Mesenchymal stem cell (in vitro differentiated cells and primary cell): ENCODE results near the gene MTHFD1L.

Experiments used
- DNase-seq: peaks from one replicate; pipeline ENCODE4 v3.0.0-alpha.2; 2013
- H2AFZ ChIP-seq: one replicate; pipeline ENCODE4 v1.6.1; 2013; ENCODE audit warnings: low read depth, mild to moderate bottlenecking, control low read depth, inconsistent platforms, low read length, moderate library complexity
- H2AK5ac ChIP-seq: 2 replicates; pipeline ENCODE4 v1.6.1; 2013; ENCODE audit warnings: low read length, moderate library complexity, mild to moderate bottlenecking, inconsistent platforms; ENCODE audit not compliant: severe bottlenecking
- H2BK120ac ChIP-seq: one replicate; pipeline ENCODE4 v1.6.1; 2013; ENCODE audit warnings: low read depth, mild to moderate bottlenecking, inconsistent platforms, low read length, moderate library complexity
- H2BK12ac ChIP-seq, 2 experiments: one replicate each; pipeline ENCODE4 v1.6.1; 2013; ENCODE audit warnings: inconsistent platforms in 2 of 2, low read length in 2 of 2, mild to moderate bottlenecking in 2 of 2, moderate library complexity in 2 of 2, control low read depth in 1 of 2
- H2BK15ac ChIP-seq: one replicate; pipeline ENCODE4 v1.6.1; 2013; ENCODE audit warnings: mild to moderate bottlenecking, low read depth, inconsistent platforms; ENCODE audit not compliant: poor library complexity, severe bottlenecking
- H2BK5ac ChIP-seq: 2 replicates; pipeline ENCODE4 v1.6.1; 2013; ENCODE audit warnings: low read depth, mild to moderate bottlenecking, low read length, control low read depth, inconsistent platforms; ENCODE audit not compliant: poor library complexity, severe bottlenecking
- H3K14ac ChIP-seq, 2 experiments: one replicate each; pipeline ENCODE4 v1.6.1; 2013; ENCODE audit warnings: inconsistent platforms in 2 of 2, low read length in 2 of 2, control low read depth in 1 of 2, mild to moderate bottlenecking in 1 of 2, moderate library complexity in 1 of 2
- H3K18ac ChIP-seq, 2 experiments: one replicate each; pipeline ENCODE4 v1.6.1; 2013; ENCODE audit warnings: inconsistent platforms in 2 of 2, low read length in 2 of 2, control low read depth in 1 of 2, low read depth in 1 of 2, mild to moderate bottlenecking in 1 of 2
- H3K23ac ChIP-seq, 2 experiments: one replicate each; pipeline ENCODE4 v1.6.1; 2013; ENCODE audit warnings: inconsistent platforms in 2 of 2, low read length in 2 of 2, mild to moderate bottlenecking in 2 of 2, moderate library complexity in 2 of 2, control low read depth in 1 of 2
- H3K27ac ChIP-seq: 2 replicates; pipeline ENCODE4 v1.5.1; 2013; ENCODE audit warnings: mild to moderate bottlenecking, moderate library complexity, low read length, control low read depth, inconsistent platforms; ENCODE audit not compliant: poor library complexity, severe bottlenecking
- H3K27me3 ChIP-seq, 2 experiments: 2 replicates each; pipeline versions ENCODE4 v1.6.1 to v1.7.0; 2013; ENCODE audit warnings: low read length in 2 of 2, mild to moderate bottlenecking in 2 of 2, moderate library complexity in 2 of 2, control low read depth in 1 of 2, inconsistent platforms in 1 of 2; ENCODE audit not compliant: control insufficient read depth in 1 of 2, insufficient read depth in 1 of 2
- H3K36me3 ChIP-seq, 2 experiments: 2 replicates each; pipeline versions ENCODE4 v1.6.1 to v1.7.0; 2013; ENCODE audit warnings: low read length in 2 of 2, control low read depth in 1 of 2, inconsistent platforms in 1 of 2, low read depth in 1 of 2, mild to moderate bottlenecking in 1 of 2; ENCODE audit not compliant: insufficient read depth in 2 of 2, control insufficient read depth in 1 of 2
- H3K4ac ChIP-seq, 2 experiments: one replicate each; pipeline ENCODE4 v1.6.1; 2013; ENCODE audit warnings: inconsistent platforms in 2 of 2, low read length in 2 of 2, mild to moderate bottlenecking in 2 of 2, moderate library complexity in 2 of 2, control low read depth in 1 of 2, low read depth in 1 of 2
- H3K4me1 ChIP-seq: 2 replicates; pipeline ENCODE4 v1.6.1; 2013; ENCODE audit warnings: low read depth, low read length, control low read depth; ENCODE audit not compliant: control insufficient read depth, insufficient read depth
- H3K4me2 ChIP-seq: 2 replicates; pipeline ENCODE4 v1.6.1; 2013; ENCODE audit warnings: low read length, mild to moderate bottlenecking, inconsistent platforms; ENCODE audit not compliant: poor library complexity, severe bottlenecking
- H3K4me3 ChIP-seq, 2 experiments: 2 replicates each; pipeline versions ENCODE4 v1.5.1 to v1.7.0; 2013; ENCODE audit warnings: low read length in 2 of 2, mild to moderate bottlenecking in 2 of 2, control low read depth in 1 of 2, low read depth in 1 of 2; ENCODE audit not compliant: insufficient read depth in 1 of 2
- H3K79me1 ChIP-seq: replicated peaks from 2 replicates; pipeline ENCODE4 v1.6.1; 2013; ENCODE audit warnings: mild to moderate bottlenecking, control low read depth, low read length, inconsistent platforms; ENCODE audit not compliant: poor library complexity, severe bottlenecking
- H3K9ac ChIP-seq: 2 replicates; pipeline ENCODE4 v1.7.0; 2013; ENCODE audit warnings: mild to moderate bottlenecking, low read length, moderate library complexity
- H3K9me3 ChIP-seq: 2 replicates; pipeline ENCODE4 v1.7.0; 2013; ENCODE audit warnings: mild to moderate bottlenecking, low read length; ENCODE audit not compliant: control insufficient read depth
- H4K8ac ChIP-seq: one replicate; pipeline ENCODE4 v1.6.1; 2013; ENCODE audit warnings: inconsistent platforms, mild to moderate bottlenecking, low read length, moderate library complexity
- H4K91ac ChIP-seq: one replicate; pipeline ENCODE4 v1.6.1; 2013; ENCODE audit warnings: mild to moderate bottlenecking, low read length, inconsistent platforms
- WGBS: methylation state at CpG from one replicate; pipeline ENCODE4 v1.1.7; 2013; ENCODE audit warnings: mixed read lengths; 5-methylcytosine and 5-hydroxymethylcytosine counted together

Gene MTHFD1L

GRCh38 chr6:151002491-151002935 lies 137.0 kb downstream of the MTHFD1L start:
- DNase-seq: no peak
- Histone ChIP-seq H3K9ac (peak overlapping the region; percentile 17), H3K4me3 (no peak overlapping the region), H2AFZ (no peak overlapping the region), H3K4ac (no peak overlapping the region), H2BK5ac (no peak overlapping the region), H3K4me1 (peaks cover 10% of the 10 kb centered on the region), H2BK15ac (no peak overlapping the region), H3K18ac (no peak overlapping the region), H4K8ac (no peak overlapping the region), H2AK5ac (no peak overlapping the region), H3K14ac (no peak overlapping the region), H2BK12ac (no peak overlapping the region), H3K27ac (no peak overlapping the region), H3K36me3 (peaks cover 0 to 11% of the 10 kb centered on the region in 2 experiments), H2BK120ac (no peak overlapping the region), H3K79me1 (peaks cover 12% of the 10 kb centered on the region), H3K27me3 (no peaks in the 10 kb centered on the region), H3K4me2 (no peak overlapping the region), H3K23ac (no peak overlapping the region), H3K9me3 (no peaks in the 10 kb centered on the region), H4K91ac (no peak overlapping the region)
- WGBS: 98% methylated on average over 16 of the region's 17 CpGs

DNA sequence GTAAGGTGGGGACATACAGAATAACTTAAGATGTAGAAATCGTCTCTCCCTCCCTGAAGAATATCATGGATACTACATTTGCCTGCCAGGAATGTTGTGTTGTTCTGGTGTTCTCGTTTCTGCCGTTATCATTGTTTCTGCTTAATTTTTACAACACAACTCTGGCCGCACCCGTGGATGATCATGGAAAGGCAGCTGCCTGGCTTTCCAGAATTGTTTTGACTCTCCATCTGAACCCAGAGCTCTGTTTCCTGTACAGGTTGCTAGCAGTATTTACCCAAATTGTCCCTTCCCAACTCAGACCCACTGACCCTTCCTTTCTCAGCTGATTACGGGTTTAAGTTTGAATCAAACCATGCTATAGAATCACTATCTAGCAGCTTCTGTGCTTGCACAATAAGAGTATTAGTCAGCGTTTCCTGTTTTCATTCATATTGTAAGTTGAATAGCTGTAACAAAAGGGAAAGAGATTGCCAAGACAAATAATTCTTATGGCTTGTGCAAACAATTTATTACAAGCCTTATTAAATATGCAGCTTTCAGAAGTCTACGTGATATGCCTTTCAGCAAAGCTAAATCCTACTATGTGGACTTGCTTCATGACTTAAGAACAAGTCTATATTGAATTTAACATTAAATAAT lies 139.0 kb downstream of the MTHFD1L start:
- Histone ChIP-seq H4K91ac (peak overlapping the region; percentile 20), H2BK15ac (no peak overlapping the region), H2AK5ac (peak overlapping the region; percentile 55), H3K79me1 (peaks cover 12% of the 10 kb centered on the region), H3K4me1 (peaks cover 15% of the 10 kb centered on the region), H3K27me3 (no peaks in the 10 kb centered on the region), H3K18ac (no peak overlapping the region), H3K4me2 (peak overlapping the region; percentile 34), H2BK120ac (no peak overlapping the region), H3K9ac (peak overlapping the region; percentile 83), H3K23ac (no peak overlapping the region), H3K27ac (peak overlapping the region; percentile 85), H4K8ac (peak overlapping the region; percentile 79), H3K9me3 (no peaks in the 10 kb centered on the region), H3K4ac (no peak overlapping the region), H3K36me3 (peaks cover 3 to 8% of the 10 kb centered on the region in 2 experiments), H3K4me3 (peak overlapping the region in 1 of 2 experiments; percentile 57), H2BK5ac (no peak overlapping the region), H2BK12ac (no peak overlapping the region), H3K14ac (no peak overlapping the region), H2AFZ (no peak overlapping the region)
- 59% methylated on average over 5 of the region's 8 CpGs for WGBS
- peak; percentile 87 for DNase-seq

DNA sequence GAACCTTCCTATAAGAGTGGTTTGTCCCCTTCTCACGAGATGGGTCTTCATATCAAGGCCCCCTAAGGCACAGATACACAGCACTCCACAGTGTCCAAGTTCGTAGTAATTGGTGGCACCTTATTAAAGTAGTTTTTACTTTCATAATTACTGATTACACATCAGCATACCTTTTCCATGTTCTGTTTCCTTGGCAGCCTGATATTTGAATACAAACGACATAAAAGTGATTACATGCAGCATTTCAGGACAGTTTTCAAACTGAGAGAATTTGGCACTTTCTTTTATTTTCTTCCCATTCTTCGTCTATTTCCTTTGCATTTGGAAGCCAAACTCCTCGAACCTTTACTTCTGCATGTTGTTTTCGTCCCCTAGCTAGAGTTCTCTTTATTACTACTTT lies 139.7 kb downstream of the MTHFD1L start:
- WGBS: 94% methylated on average over 5 of the region's 6 CpGs

GRCh38 chr6:151005896-151006632 lies 140.6 kb downstream of the MTHFD1L start:
- H2BK12ac ChIP-seq: no peak overlapping the region
- H3K4me1 ChIP-seq: peaks cover 15% of the 10 kb centered on the region

More for the DNA sequence above, 139.7 kb downstream of the MTHFD1L start:
- no peak overlapping the region for H3K4me2 ChIP-seq
- H3K36me3 ChIP-seq: peaks cover 3 to 11% of the 10 kb centered on the region in 2 experiments
- peak overlapping the region; percentile 43 for H3K27ac ChIP-seq
- H3K27me3 ChIP-seq: no peaks in the 10 kb centered on the region
- H3K9ac ChIP-seq: peak overlapping the region; percentile 83
- no peak overlapping the region for H3K23ac ChIP-seq
- H3K9me3 ChIP-seq: no peaks in the 10 kb centered on the region
- H2BK12ac ChIP-seq: no peak overlapping the region
- no peak overlapping the region for H4K91ac ChIP-seq
- no peak overlapping the region for H4K8ac ChIP-seq
- peaks cover 15% of the 10 kb centered on the region for H3K4me1 ChIP-seq
- no peak overlapping the region for H2BK120ac ChIP-seq
- H3K4ac ChIP-seq: peak overlapping the region in 1 of 2 experiments; percentile 44
- no peak overlapping the region for H2AFZ ChIP-seq
- H3K18ac ChIP-seq: no peak overlapping the region
- no peak overlapping the region for H3K14ac ChIP-seq
- H2BK15ac ChIP-seq: no peak overlapping the region
- no peak overlapping the region for H2AK5ac ChIP-seq
- no peak overlapping the region for H3K4me3 ChIP-seq
- DNase-seq: no peak
- no peak overlapping the region for H2BK5ac ChIP-seq
- H3K79me1 ChIP-seq: peaks cover 14% of the 10 kb centered on the region

More at GRCh38 chr6:151005896-151006632, 140.6 kb downstream of the MTHFD1L start:
- Histone ChIP-seq H3K27ac (no peak overlapping the region), H3K23ac (no peak overlapping the region), H2AK5ac (peak overlapping the region; percentile 29), H2BK120ac (no peak overlapping the region), H3K4me2 (no peak overlapping the region), H3K4me3 (no peak overlapping the region), H3K9me3 (no peaks in the 10 kb centered on the region), H3K79me1 (peaks cover 14% of the 10 kb centered on the region), H3K27me3 (no peaks in the 10 kb centered on the region), H2BK5ac (no peak overlapping the region), H2AFZ (no peak overlapping the region), H2BK15ac (no peak overlapping the region), H4K91ac (peak overlapping the region; percentile 4), H4K8ac (no peak overlapping the region), H3K4ac (no peak overlapping the region), H3K36me3 (peaks cover 3 to 11% of the 10 kb centered on the region in 2 experiments), H3K18ac (no peak overlapping the region), H3K9ac (no peak overlapping the region), H3K14ac (no peak overlapping the region)
- DNase-seq: no peak
- 92% methylated on average over 13 of the region's 13 CpGs for WGBS
